Stimulated activated CD4-positive, alpha-beta T cell treated with anti-CD3 and anti-CD28 coated beads, Interleukin-4, amount 100 ng/mL, for 4 hours (primary cell): ENCODE results near the gene MCAM.

Experiments
- DNase-seq, 2 experiments: peaks; one replicate each; pipeline ENCODE4 v3.0.0-alpha.2; 2020

The MCAM gene

DNA sequence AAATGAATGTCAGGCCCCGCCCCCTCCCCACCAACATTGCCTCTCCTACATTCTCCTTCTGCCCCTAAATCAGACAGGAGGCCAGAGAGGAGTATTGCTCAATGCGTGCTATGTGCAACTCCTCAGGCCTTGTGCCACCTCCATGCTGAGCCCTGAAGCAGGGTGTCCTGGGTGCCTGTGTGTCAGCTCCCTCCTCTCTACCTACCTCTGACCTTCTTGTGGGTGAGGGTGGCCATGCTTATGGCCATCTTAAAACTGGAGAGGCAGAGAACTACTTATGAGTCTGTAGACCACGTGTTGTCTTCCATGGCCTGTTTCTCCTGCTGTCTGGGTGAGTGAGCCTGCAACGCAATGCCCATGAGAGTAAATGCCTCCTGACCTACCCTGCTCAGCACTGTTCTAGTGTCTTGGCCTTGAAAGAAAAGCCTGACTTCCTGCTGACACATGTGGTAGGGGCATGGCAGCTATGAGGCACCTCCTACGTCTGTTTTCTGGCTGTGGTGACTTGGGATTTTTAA, 10.5 kb downstream of the MCAM start:
- peak in 1 of 2 experiments; percentile 35 for DNase-seq

DNA sequence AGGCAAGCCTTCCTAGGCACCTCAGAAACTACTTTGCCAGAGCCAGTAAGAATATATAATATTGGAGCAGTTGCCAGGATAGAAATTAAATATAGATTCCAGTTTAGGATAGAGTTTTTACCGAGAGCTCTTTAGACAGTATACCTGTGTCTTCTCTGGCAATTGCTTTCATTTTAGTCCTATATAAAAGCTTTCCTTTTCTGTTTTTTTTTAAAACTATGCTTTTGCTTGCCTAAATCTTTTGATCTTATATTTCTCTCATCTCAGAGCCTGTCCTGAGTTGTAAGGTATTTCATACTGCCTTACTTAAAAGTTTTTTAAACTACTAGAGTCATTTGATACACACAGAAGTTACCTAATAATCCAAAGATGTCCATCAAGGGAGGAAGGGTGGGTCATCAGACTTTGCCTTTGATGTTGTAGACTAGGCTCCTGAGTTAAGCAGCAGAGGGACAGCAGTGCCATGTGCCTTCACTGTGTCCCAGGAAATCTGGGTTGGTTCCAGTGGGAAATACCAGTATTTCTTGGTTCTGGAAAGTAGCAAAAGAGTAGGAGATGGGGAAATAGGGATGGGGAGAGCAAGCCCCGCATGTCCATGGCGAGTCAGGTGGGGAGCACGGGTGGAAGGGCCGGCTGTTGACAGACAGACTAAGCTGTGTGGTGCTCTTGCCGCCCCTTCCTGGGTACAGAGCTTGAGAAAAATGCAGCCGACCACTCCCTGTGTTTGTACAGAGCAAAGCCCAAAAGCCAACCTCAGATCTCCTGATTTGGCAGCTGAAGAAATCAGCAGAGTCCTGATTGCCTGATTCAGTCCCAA, 11.2 kb downstream of the MCAM start:
- no peak for DNase-seq

- no peak for DNase-seq
These were observed 13.7 kb downstream of the MCAM start for GRCh38 chr11:119303227-119303718.

DNA sequence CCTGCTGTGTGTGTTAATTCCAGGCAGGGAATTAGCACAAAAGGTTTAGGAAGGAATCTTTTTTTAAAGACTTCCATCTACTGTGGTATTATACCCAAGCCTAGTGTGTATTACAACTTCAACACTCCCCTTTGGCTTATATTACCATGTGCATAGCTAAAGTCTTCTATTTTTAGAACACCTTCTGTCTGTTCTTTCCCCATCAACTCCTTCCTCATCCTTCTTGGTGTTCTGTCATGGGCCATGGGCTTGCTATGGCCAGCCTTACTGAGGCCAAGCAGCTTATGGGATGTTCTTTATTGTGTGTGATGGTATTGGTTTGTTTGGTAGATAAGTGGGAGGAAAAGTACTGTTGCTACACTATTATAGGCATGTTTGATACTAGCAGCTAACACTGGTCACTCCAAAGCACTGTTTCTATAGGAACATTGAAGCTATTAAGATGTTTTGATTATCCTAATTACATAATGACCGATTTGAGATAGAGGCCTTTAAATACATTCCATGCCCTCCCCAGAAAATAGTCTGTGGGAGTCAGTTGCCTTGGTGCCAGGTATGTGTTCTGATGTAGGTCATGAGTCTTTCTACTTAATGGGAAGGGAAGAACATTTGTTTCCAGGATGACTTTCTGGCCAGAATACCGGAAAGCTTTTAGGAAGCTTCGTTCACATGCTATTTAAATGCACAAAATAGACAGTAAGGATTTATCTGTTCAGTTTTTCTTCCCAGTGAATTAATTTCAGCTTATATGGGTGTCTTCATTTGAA, 16.5 kb downstream of the MCAM start:
- DNase-seq, result no peak

DNA sequence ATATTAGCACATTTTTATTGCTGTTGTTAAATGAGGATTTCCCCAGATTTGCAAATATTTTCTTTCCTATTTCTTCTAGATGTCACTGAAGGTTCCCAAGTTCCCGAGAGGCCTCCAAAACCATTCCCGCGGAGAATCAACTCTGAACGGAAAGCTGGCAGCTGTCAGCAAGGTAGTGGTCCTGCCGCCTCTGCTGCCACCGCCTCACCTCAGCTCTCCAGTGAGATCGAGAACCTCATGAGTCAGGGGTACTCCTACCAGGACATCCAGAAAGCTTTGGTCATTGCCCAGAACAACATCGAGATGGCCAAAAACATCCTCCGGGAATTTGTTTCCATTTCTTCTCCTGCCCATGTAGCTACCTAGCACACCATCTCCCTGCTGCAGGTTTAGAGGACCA, 17.5 kb downstream of the MCAM start:
- no peak for DNase-seq

DNA sequence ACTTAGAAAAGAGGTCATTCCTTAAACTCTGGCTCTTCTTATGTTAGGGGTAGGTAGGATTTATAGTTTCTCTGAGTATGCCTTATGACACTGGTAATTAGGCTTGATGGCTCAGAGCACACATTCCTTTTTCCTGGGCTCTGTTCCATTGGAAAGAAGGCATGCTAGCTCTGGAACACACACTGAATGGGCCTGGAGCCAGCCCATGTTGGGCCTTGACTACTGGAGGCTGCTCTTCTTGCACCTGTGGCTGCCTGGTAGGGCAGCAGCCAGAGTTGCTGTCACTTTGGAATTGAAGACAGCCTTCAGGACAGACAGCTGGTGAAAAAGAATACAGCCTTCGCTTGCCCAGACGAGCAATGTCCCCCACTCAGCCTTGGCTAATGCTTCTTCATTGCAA, 18.2 kb downstream of the MCAM start:
- no peak for DNase-seq

GRCh38 chr11:119297938-119298337, 19.0 kb downstream of the MCAM start:
- DNase-seq, result no peak

DNA sequence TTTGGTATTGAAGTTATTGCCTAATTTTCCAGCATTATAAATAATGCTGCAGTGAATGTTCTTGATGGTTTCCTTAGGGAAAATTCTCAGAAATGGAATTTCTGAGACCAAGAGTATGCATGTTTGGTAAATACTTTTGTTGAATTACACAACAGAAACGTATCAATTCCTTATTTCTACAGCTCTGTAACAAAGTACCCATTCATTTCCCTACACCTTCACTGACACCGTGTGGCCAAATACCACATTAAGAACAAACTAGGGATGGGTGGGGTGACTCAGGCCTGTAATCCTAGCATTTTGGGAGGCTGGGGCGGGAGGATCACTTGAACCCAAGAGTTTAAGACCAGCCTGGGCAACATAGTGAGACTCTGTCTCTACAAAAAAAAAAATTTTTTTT, 21.8 kb downstream of the MCAM start:
- DNase-seq, result no peak

DNA sequence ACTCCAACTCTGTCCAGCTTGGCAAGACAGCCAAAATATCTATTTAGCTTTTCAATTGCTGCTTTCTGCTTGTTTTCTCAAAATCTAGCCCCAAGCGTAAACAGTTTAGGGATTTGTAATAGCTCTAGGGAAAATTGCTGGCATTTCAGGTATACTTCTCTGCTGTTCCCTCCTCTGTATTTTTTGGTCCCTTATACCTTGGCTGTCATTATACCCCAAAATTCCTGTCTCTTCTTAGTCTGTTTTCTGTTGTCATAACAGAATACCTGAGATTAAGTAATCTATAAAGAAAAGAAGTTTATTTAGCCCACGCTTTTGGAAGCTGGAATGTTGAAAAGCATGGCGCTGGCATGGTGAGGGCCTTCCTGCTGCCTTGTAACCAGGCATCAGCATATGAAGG, 23.5 kb downstream of the MCAM start:
- no peak for DNase-seq

DNA sequence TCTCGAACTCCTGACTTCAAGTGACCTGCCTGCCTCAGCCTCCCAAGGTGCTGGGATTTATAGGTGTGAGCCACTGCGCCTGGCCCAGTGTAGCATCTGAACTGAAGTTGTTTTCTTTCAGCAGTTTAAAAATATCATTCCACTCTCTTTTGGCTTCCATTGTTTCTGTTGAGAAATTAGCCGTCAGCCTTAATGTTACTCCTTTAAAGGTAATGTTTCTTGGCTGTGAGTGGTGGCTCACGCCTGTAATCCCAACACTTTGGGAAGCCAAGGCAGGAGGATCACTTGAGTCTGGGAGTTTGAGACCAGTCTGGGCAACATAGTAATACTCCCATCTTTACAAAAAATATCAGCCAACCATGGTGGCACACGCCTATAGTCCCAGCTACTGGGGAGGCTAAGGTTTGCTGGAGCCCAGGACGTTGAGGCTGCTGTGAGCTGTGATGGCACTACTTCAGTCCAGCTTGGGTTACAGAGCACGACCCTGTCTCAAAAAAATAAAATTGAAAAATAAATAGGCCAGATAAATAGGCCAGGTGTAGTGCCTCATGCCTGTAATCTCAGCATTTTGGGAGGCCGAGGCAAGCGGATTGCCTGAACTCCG, 25.9 kb downstream of the MCAM start:
- no peak for DNase-seq

GRCh38 chr11:119288219-119288618, 28.7 kb downstream of the MCAM start:
- no peak for DNase-seq

DNA sequence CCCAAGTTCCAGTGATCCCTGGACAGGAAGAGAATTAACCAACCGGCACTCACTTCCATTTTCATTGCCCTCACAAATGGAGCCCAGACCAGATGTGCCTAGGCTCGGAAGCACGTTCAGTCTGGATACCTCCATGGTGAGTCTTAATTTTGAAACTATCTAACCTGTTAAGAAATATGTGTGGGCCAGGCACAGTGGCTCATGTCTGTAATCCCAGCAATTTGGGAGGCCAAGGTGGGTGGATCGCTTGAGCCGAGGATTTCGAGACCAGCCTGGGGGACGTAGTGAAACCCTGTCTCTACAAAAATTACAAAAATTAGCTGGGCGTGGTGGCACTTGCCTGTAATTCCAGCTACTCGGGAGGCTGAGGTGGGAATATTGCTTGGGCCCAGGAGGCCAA, 31.5 kb downstream of the MCAM start:
- no peak for DNase-seq

- DNase-seq, result no peak
These were observed 32.4 kb downstream of the MCAM start for GRCh38 chr11:119284344-119285157.

- DNase-seq, result no peak
These were observed 34.4 kb downstream of the MCAM start for GRCh38 chr11:119282495-119282894.

DNA sequence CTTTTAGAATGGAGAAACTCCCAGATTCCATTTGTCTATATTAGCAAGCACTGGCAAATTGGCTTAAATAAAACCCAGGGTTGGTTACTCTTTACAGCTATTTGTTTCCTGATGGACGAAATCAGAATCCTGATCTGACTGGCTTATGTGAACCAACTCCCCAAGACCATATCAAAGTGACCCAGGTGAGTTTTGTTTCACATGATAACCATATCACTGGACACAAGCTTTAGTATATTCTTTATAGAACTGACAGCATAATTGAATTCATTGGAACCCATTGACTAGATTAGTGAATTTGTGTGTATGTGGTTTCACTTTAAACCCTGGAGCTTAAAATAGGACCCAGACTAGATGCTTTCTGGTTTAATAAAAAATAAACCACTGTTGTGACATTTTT, 39.3 kb downstream of the MCAM start:
- DNase-seq, result no peak

DNA sequence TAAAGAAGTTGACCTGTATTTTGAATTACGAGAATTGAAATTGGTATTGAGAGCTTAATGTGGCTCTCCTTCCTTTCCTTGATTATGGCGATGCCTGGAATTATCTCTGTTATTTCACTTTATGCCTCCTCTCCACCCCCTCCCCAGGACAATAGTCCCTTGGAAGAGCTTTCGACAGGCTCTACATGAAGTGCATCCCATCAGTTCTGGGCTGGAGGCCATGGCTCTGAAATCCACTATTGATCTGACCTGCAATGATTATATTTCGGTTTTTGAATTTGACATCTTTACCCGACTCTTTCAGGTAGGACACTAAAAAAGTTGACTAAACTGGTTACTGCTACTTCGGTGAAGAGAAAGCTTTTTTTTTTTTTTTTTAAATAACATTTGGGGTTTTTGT, 43.2 kb downstream of the MCAM start:
- DNase-seq, result no peak

DNA sequence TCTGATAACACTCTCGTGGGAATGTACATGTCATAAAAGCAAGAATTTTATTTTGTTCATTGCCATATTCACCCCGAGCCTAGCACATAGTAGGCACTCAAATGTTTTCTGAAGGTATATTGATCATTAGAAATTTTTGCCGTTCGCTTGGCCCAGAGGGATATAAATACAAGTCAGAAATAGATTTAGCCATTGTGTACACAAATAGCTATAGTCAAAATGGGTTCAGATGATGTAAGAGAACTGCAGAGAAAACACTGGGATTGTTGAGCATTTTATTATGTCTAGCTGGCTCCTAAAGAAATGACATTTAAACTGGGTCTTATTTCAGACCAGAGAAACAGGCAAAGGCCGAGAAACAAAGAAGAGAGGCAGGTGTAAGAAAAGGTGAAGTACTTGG, 49.3 kb downstream of the MCAM start:
- no peak for DNase-seq

GRCh38 chr11:119266517-119267255, 50.2 kb downstream of the MCAM start:
- no peak for DNase-seq

DNA sequence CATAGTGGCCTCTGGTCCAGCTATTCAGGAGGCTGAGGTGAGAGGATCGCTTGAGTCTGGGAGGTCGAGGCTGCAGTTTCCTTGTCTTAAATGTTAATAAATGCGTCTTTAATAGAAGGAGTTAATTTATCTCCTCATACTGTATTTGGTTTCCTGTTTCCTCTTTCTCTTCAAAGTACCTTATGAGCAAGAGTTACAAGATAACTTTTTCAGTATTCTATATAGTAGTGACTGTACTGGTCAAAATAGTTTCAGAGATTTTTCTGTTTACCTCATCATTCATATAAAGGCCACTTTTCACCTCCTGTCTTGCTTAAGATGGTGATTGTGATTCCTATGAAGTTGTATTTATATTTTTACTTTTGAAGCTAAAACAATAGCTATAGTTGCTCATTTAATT, 50.9 kb downstream of the MCAM start:
- DNase-seq, result no peak

DNA sequence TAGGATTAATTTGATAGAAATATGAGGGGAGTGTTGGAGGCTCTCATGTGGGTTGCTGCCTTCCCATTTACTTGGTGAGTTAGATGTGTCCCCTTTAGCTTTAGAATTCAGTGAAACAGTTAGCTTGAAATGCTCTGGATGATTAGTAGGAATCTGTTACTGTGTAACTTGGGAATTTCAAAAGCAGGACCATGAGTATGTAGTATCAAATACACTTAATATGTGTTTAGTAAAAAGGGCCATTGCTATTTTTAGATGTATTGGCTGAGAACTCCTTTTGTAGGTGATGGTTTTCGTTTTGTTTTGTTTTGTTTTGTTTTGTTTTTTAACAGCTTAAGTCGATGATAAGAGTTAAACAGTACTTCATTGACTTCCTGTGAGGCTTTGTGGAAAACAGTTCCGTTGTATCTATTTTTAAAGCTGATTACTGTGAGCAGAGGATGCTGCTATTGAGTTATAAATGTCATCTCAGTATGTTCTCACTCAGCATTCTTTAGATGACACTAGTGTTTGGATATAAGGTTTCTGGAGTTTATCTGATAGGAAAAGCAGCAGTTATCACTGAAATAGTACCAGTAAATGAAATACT, 53.5 kb downstream of the MCAM start:
- DNase-seq, result no peak

- no peak for DNase-seq
These were observed 54.1 kb downstream of the MCAM start for GRCh38 chr11:119262668-119263351.
